HG03045 (cell line): ENCODE results near the gene OPN3.

Experiments used
- ATAC-seq: cut with Tn5 transposase; IDR thresholded peaks from one replicate; pipeline ENCODE4 v1.9.1; 2021; ENCODE audit warnings: mild to moderate bottlenecking, moderate library complexity; ENCODE audit not compliant: unreplicated experiment

OPN3 gene

GRCh38 chr1:241591736-241592135, 48.4 kb downstream of the OPN3 start:
- no peak for ATAC-seq

GRCh38 chr1:241591317-241591716, 48.9 kb downstream of the OPN3 start:
- no peak for ATAC-seq

- no peak for ATAC-seq
These were observed 49.5 kb downstream of the OPN3 start for GRCh38 chr1:241590719-241591118.

GRCh38 chr1:241589521-241589920, 50.6 kb downstream of the OPN3 start:
- no peak for ATAC-seq

- ATAC-seq, result no peak
These were observed 53.2 kb downstream of the OPN3 start for GRCh38 chr1:241586905-241587512.

- ATAC-seq, result no peak
These were observed 57.2 kb downstream of the OPN3 start for GRCh38 chr1:241582921-241583321.

- no peak for ATAC-seq
These were observed 60.7 kb downstream of the OPN3 start for GRCh38 chr1:241579434-241579833.

- ATAC-seq, result no peak
These were observed 66.0 kb downstream of the OPN3 start for GRCh38 chr1:241574154-241574553.

GRCh38 chr1:241569848-241570247, 70.3 kb downstream of the OPN3 start:
- ATAC-seq, result no peak

GRCh38 chr1:241560849-241561187, 79.4 kb downstream of the OPN3 start:
- no peak for ATAC-seq

- no peak for ATAC-seq
These were observed 79.9 kb downstream of the OPN3 start for GRCh38 chr1:241560146-241560848.

GRCh38 chr1:241557551-241558193, 82.5 kb downstream of the OPN3 start:
- no peak for ATAC-seq

GRCh38 chr1:241557031-241557430, 83.1 kb downstream of the OPN3 start:
- ATAC-seq, result no peak

- ATAC-seq, result no peak
These were observed 84.6 kb downstream of the OPN3 start for GRCh38 chr1:241555526-241555925.

- no peak for ATAC-seq
These were observed 86.1 kb downstream of the OPN3 start for GRCh38 chr1:241553886-241554592.

- ATAC-seq, result peak; percentile 86
These were observed 88.2 kb downstream of the OPN3 start for GRCh38 chr1:241551759-241552638.

- no peak for ATAC-seq
These were observed 89.9 kb downstream of the OPN3 start for GRCh38 chr1:241550318-241550717.

GRCh38 chr1:241548008-241548407, 92.2 kb downstream of the OPN3 start:
- ATAC-seq, result no peak
